ENCODE data around the gene BRD4. TPM values are rescaled to one million over a fixed set of nuclear protein-coding genes. Genes with fewer than 3 reads are reported as not detected.

BRD4 gene
- total RNA-seq, 1 experiment from 2014 or later, result 144 TPM

GRCh38 chr19:15367439-15367838 lies 35.1 kb upstream of the BRD4 start:
- no peaks in the 10 kb centered on the region for H3K4me1 ChIP-seq (ENCODE audit: insufficient read depth, low read length)
- H3K4me3 Mint-ChIP-seq, result no peak overlapping the region
- no peak overlapping the region for H3K4me2 ChIP-seq (ENCODE audit: insufficient read depth, insufficient read length, low read length)
- no peaks in the 10 kb centered on the region for H3K79me2 ChIP-seq (ENCODE audit: insufficient read depth, low read length)
- H3K9me3 ChIP-seq (ENCODE audit: control insufficient read depth, low read depth, low read length), result no peaks in the 10 kb centered on the region
- no peak overlapping the region for H3K56ac ChIP-seq (ENCODE audit: insufficient read length, low read depth, low read length)
- no peak overlapping the region for H3K23ac ChIP-seq (ENCODE audit: insufficient read length, low read depth, low read length)
- H3K27me3 Mint-ChIP-seq (ENCODE audit: low read depth), result peaks cover 2% of the 10 kb centered on the region; the same call in 1 of the 2 replicates
- TF ChIP-seq CTCF (conservative IDR thresholded peaks at IDR 0.05), result no peak
- H2BK120ac ChIP-seq (ENCODE audit: low read depth, low read length, poor library complexity, severe bottlenecking), result no peak overlapping the region
- no peak overlapping the region for H4K8ac ChIP-seq (replicated peaks; ENCODE audit: insufficient read length, low read depth, low read length)
- no peak overlapping the region for H2BK20ac ChIP-seq (ENCODE audit: low read depth, low read length, poor library complexity, severe bottlenecking)
- no peaks in the 10 kb centered on the region for H4K20me1 ChIP-seq (ENCODE audit: control insufficient read depth, insufficient read depth, insufficient read length)
- H3K27ac ChIP-seq (ENCODE audit: insufficient read length, low read depth, low read length), result no peak overlapping the region
- H3K4me1 Mint-ChIP-seq, result no peaks in the 10 kb centered on the region
- H3K14ac ChIP-seq (ENCODE audit: insufficient read depth, low read length), result no peak overlapping the region
- H3K27me3 ChIP-seq (ENCODE audit: insufficient read depth, low read length), result no peaks in the 10 kb centered on the region
- WGBS (ENCODE audit: extremely low coverage, insufficient read length, low lambda C conversion rate), result no CpG with 5 or more reads among the region's 3 CpGs
- H3K18ac ChIP-seq (ENCODE audit: insufficient read length, low read depth, low read length), result no peak overlapping the region
- H2BK5ac ChIP-seq (ENCODE audit: insufficient read length, low read length), result no peak overlapping the region
- H2AFZ ChIP-seq (ENCODE audit: low read length), result no peak overlapping the region
- no peak for DNase-seq
- no peak overlapping the region for H3K27ac Mint-ChIP-seq
- H2AK5ac ChIP-seq (ENCODE audit: insufficient read length, low read length), result no peak overlapping the region
- peaks cover 4 to 6% of the 10 kb centered on the region in 2 experiments for H3K9me3 Mint-ChIP-seq
- no peak overlapping the region for H2BK15ac ChIP-seq (ENCODE audit: low read depth, low read length)
- H4K91ac ChIP-seq (ENCODE audit: insufficient read length, low read depth, low read length), result no peak overlapping the region
- no peak overlapping the region for H3K9ac ChIP-seq (ENCODE audit: extremely low read depth, insufficient read length, low read length)
- no peaks in the 10 kb centered on the region for H3K23me2 ChIP-seq (ENCODE audit: insufficient read length, low read depth, low read length, poor library complexity, severe bottlenecking)
- no peaks in the 10 kb centered on the region for H3K79me1 ChIP-seq (ENCODE audit: insufficient read depth, low read depth, low read length, poor library complexity, severe bottlenecking)
- no peak overlapping the region for H2BK12ac ChIP-seq (ENCODE audit: insufficient read length, low read depth, low read length)
- H3K36me3 Mint-ChIP-seq (ENCODE audit: insufficient read depth in 1 of 3, low read depth in 3 of 3), result peaks cover 68 to 92% (median 87%) of the 10 kb centered on the region in 3 experiments
- H4K5ac ChIP-seq (ENCODE audit: insufficient read length, low read depth, low read length), result no peak overlapping the region
- H3K4ac ChIP-seq (ENCODE audit: low read depth, low read length), result no peak overlapping the region
- no peak overlapping the region for H3T11ph ChIP-seq (ENCODE audit: low read length)
